SHP77 treated with DMSO at 0.1 percent for 48 hours (cell line): ENCODE data around the gene PTPRH.

Experiments used
- DNase-seq: peaks from one replicate; lab custom pipeline; 2025; lab: John Stamatoyannopoulos, UW

Gene PTPRH

DNA sequence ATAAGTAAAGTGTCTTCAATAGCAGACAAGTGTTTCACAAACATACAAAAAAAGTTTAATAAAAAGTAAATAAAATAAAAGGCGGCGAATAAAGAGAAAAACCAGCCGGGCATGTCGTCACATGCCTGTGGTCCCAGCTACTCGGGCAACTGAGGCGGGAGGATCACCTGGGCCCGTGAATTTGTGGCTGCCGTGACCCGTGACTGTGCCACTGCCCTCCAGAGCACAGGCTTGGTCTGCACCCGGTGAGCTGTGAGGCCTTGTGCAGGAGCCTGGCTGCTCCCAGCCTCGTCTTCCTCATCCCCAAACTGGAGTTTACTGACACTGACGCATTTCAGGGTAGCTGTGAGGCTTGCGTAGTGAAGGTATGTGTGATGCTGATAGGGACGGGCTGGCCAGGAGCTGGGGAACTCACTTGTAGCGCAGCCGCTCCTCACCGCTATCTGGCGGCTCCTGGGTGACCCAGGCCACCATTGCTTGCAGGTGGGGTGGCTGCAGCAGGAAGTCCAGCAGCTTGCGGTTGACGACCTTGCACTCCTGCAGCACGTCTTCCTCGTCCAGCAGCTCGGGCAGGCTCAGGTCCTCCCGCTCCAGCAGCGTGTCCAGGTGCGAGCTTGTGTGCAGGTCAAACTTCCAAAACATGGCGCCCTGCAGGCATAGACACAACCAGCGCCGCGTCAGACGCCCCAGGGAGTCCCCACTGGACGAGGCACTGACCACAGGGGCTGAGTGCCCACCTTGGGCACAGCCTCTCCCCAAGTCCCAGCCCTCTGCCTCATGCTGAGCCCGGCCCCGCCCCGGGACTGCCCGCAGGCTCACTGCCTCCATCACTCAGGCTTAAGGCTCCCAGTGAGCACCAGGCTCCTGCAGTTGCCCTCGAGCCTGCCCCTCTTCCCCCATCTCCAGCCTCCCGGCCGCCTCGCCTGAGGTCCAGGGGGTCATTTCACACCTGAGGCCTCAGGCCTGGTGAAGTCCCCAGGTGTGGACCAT lies 37.5 kb upstream of the PTPRH start:
- DNase-seq = no peak

DNA sequence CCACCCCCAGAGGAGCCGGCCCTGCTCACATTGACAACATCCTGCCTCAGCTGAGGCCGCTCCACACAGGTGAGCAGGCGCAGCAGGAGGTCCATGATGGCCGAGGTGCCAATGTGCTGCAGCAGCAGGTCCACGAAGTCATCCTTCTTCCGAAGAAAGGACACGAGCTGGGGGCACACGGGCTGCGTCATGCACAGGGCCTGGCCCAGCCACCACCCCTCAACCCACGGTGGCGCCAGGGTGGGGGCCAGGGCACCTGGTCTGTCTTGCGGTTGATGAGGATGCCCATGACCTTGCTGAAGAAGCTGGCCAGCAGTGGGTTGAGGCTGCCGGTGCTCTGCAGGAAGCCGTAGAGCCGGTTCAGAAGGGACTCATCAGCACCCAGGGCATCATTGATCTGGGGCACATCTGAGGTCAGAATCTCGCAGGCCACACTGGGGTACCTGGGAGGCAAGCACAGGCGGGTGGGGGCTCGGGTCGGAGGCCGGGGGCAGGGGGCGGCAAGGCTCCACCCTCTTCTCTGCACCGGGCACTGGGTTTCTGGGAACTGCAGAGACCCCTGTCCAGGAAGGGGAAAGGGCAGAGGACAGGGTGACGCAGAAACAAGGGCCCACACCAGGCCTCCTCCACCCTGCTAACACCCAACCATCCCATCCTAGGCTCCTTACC lies 36.1 kb upstream of the PTPRH start:
- DNase-seq = no peak

DNA sequence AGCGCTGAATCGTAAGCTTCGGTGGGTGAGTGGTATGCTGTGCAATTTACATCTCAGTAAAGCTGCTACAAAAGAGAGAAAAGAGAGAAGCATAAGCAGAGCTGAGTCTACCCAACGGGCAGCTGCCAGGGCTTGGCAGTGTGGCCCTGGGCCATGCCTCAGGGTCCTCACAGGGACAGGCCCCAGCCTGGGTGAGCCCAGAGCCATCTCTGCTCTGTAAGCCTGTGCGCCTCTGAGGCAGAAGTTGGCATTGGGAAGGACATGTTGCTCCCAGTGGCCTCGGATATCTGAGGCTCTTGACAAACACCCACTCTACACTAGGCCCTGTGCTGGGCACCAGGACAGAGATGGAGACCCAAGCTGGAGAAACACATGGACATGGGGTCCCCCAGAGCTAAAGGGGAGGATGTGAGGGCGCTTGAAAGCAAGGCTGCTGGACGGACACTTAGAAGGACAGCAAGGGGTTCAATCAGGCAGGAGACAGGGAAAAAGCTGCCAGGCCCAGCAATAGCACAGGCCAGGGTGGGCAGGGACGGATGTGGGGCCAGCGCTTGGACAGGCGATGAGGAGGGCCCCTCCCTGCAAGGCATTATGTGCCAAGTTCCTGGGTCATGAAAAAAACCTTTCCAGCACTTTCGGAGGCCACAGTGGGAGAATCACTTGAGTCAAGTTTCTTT lies 34.8 kb upstream of the PTPRH start:
- no peak for DNase-seq

DNA sequence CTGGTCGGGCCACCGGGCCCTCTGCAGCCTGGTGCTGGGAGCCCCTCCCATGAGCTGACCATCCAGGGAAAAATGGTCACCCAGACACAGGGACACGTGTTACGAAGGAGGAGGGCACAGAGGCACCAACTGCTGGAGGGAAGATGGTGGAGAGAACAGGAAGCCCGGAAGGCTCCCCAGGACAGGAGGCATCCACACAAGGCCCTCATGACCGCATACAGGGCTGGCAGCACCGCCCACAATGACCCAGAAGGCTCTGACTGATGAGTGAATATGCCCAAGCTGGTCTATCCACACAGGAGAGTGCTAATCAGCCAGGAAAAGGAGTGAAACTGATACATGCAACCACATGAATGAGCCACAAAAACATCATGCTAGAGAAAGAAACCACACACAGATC lies 33.2 kb upstream of the PTPRH start:
- no peak for DNase-seq

DNA sequence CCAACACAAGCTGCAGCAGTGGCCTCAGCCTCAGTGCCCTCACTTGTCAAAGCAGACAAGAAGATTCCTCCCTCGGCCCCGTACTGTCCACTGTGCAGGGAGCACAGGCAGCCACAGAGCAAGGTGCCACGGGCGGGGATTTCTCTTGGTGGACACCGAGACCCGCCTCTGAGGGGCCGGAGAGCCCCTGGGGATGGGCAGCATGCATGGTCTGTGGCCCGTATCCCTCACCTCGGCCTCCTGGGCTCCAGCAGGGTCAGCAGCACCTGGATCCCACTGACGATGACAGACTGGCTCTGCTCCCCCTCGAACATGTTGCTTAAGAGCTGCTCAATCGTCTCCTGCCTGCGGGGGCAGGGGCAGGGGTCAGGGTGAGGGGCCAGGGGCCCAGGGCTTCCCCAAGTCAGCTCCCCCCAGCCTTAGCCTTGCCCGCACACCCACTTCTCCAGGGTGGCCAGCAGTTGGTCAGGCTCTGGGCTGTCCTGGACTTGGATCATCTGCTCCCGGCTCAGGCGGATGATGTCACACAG lies 32.7 kb upstream of the PTPRH start:
- no peak for DNase-seq

DNA sequence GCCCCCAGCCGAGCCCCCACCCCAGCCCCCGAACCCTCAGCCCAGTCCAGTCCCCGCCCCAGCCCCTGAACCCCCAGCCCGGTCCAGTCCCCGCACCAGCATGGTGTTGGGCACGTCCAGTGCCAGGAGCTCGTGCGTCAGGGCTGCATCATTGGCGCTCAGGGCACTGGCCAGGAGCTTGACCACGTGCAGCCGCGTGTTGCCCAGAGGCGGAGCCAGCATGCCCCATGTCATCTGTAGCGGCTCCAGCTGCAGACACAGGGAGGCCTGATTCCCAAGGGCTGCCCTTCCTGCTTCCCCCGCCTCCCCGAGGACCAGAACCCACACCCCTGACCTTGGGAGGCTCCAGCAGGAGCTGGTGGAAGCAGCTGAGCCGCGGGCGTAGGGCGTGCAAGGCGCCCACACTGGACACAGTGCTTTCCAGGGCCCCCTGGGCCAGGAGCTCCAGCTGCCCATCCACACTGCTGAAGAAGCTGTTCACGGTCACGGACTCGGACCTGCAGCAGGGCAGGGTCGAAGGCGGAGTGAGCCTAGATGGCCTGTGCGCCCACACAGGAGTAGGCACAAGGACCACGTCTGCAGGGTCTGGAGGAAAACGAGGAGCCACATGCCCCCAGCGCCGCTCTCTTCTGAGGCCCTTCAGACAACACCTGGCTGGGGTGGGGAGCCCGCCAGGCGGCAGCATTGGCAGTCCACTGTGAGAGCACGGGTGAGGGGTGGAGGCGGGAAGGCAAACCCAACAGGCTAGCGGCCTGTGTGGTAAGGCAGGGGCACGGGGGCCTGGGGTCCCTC lies 32.0 kb upstream of the PTPRH start:
- DNase-seq = no peak

DNA sequence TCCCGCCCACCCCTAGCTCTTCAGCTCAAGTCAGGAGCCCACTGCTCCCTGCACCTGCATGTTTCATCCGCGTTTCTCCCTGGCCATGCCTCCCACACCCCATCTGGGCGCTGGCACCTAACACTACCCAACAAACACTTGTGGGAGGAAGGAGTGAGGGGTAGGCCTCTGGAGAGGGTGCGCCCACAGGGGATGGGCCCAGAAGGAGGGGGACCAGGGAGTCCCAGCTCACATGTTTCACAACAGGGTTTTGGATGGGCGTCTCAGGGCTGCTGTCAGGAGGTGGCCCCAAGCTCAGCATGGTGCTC lies 31.4 kb upstream of the PTPRH start:
- DNase-seq = no peak

DNA sequence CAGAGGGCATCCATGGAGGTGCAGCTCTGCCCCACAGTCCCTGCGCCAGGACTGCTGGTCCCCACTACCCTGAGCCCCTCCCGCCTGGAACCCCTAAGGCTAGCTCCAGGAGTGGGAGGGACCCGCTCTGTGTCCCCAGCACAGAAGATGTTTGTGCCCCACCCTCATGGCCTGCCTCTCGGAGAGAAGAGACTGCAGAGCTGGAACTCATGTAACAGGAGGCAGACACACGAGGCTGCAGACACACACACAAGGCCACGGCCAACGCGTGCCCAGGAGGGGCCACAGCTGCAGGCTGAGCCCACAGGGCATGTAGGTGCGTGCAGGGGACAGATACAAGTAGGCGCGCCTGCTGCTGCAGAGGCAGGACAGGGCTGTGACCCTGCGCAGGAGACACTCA lies 29.7 kb upstream of the PTPRH start:
- DNase-seq = no peak

DNA sequence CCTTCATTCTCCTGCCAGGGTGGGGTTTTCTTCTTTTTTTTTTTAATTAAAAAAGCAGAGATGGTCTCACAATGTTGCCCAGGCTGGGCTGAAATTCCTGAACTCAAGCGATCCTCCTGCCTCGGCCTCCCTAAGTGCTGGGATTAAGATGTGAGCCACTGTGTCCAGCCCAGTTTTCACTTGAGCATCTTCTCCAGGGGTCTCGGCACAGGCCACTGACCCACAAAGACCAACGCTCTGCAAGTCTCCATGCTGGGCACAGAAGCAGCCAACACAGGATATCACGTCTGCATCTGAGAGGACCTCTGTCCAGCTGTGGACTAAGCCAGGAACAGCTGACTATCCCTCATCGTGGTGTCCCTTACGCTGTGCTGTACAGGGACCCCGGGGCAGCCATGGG lies 28.7 kb upstream of the PTPRH start:
- DNase-seq = no peak

DNA sequence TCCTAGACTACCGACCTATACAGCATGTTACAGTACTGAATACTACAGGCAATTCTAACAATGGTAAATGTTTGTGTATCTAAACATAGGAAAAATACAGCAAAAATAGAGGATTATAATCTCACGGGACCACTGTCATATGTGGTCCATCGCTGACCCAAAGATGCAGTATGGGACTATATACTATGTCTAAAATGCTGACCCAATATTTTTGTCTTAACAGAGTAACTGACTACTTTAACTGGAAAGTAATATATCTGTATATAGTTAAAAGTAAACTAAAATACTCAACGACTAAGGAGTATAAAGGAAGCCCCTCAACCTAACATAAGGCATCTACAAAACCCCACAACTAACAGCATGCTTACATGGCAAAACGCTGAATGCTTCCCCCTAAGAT lies 23.7 kb upstream of the PTPRH start:
- no peak for DNase-seq

DNA sequence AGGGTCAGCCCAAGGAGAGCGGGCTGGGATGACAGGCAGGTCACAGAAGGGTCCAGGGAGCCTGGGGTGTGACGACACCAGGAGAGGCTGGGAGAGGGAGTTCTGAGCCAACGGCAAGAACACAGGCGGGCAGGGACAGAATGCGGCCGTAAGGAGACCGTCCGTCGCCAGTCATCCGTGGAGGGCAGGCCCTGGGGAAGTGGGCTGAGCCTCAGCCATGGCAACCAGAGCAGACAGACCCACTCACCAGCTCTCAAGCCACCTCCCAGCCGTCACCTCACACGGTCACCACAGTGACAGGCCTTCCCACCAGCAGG lies 22.9 kb upstream of the PTPRH start:
- DNase-seq = no peak

DNA sequence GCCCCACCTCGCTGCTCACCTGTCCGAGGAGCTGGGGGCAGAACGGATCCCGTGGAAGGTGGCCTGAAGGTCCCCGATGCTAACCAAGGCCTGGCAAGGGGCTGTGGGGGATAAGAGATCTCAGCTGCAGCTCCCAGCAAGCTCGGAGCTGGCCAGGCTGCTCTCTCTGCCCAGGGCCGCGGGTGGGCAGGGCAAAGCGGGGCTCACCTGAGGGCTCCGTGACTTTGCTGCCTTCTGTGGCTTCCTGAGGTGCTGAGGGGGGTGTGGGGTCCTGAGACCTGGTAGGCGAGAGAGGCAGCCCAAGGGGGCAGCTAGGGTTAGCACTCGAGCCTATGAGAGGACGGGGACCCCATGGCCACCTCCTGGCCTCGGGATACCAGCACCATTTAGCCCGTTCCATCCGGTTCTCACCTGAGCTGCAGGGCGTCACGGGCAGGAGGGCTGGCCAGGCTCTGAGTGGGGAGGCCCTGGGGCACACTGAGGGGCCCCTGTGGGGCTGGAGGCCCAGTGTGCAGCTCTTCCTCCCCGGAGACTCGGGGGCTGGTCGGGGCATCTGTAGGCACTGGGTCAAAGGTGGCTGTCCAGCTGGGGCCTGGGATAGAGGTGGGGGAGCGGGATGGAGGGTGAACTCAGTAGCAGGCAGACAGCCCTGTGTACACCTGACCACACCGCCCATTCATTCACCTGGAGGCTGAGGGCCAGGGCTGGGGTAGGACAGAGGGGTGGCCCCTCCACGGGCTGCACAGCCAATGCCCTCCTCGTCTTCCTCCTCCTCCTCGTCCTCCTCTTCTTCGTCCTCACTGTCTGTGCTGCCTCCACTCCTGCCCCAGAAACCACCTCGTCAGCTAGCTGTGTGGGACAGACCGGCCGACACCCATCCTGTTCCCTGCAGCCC lies 22.3 kb upstream of the PTPRH start:
- DNase-seq = no peak

DNA sequence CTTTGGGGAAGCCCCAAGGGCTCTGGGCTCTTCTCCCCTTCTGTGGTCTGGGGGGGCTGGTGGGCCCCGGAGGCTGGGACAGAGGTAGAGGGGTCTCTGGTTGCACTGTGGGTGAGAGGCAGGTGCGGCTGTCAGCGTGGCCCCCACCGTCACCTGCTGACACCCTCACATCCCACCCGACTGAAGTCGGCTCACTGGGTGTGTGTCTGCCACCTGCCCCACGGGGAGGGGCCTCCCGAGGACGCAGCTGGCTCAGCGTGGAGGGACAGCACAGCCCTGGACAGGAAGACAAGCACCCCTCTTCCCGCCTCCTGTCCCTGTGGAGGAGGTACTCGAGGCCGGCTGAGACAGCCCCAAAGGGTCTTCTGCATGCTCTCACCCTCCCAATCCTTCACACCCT lies 21.5 kb upstream of the PTPRH start:
- no peak for DNase-seq

DNA sequence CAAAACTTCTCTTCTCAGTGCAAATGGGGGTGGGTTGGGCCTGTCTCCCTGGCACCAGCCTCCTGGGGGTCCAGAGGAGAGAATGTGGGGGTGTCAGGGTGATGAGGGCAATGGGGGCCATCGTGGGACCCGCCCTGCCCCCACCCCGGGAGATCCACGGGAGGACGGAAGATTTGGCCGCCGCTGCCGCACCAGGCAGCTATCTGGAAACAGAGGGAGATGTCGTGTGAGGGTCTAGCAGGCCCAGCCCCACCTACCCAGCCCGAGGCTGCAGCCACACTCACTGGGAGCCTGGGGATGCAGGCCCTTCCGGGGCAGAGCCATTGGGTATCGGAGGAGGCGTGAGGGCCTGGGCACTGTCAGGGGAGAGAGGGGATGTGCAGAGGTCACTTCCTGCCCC lies 21.0 kb upstream of the PTPRH start:
- no peak for DNase-seq

DNA sequence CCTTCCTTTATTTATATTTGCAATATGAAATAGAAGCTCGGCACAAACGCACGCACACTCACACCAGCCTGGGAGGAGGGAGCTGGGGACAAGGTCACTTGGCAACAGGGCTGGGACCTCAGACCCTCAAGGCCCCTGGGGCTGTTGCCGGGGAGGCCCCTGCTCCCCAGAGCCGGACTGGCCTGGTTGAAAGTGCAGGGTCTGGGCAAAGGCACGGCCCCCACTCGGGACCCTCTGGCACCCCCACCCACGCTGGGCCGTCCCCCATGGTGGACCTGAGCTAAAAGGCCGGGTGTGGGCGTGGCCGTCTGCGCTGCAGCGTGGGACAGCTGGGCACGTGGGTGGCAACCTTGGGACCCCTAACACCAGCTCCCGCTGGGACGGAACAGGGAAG lies 20.5 kb upstream of the PTPRH start:
- DNase-seq = no peak

DNA sequence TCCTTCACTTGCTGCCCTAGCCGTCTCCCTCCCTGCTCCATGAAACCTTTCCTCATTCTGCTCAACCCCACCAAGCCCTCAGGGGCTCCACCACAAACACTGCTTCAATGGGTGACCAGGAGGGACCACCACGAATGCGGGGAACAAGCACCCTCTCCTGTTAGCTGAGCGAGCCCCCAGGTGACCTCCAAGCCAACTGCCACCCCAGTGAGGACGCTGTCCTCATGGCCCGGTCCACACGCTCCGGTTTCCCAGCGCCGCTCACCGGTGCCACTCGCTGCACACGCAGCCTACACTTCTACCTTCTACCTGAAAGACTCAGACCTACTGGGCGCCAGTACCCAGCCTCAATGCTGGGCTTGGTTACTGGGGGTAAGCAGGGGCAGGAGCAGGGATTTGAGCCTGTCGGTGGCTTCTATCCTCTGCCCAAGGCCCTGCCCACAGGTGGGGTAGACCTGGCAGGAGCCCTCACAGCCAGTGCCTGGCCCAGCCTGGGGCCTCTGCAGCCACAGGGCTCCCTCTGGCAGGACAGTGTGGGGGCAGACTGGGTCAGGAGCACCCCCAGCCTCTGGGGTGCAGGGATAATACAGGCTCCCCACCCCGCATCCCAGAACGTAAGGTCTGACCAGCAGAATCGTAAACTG lies 20.0 kb upstream of the PTPRH start:
- no peak for DNase-seq

DNA sequence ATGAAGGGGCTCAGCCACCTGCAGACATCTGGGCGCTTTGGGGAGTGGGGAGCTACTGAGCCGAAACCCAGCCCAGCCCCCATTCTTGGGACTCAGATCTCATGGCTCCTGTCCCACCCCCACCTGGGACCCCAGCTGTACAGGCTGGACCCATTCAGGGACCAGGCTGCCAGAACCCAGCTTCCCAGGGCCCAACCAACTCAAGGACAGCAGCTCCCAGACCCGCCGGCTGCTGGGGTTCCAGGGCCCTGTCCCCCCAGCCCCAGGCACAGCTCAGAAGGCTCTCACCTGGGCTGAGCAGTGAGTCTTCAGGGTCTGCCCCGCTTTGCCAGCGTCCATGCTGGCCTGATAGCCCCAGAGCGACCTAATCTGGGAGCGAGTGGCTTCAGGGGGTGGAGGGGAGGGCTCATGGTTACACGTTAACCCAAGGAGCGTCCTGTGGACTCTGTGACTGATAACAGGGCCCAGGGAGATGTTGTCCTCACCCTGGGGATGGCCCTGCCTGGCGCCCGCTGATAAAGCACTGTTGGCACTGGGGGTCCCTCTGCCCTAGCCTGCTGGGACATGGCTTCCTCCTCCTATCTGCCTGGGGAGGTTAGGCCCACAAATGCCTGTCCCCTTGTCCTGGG lies 19.2 kb upstream of the PTPRH start, which contains the start of gene TMEM86B:
TSS of gene TMEM86B (minus strand) at position 361 of the 629 bp plus-strand sequence. CDS start at position 339, 22 bp downstream.
- DNase-seq = no peak

DNA sequence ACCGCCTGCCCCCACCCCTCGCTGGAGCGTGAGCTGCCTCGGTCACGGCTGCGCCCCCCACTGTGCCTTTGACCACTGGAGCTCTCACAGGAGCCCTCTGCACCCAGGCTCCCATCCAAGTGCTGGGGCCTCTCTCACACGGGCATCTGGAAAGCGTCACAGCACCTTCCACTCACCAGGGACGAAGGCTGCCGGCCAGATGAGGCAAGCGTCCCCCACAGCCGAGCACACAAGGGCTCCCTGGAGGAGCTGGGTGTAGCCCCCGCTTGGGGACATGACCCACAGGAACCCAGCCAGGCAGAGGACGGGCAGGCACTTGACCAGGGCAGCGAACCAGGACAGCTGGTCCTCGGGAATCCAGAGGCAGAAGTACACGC lies 18.7 kb upstream of the PTPRH start:
- DNase-seq = no peak

DNA sequence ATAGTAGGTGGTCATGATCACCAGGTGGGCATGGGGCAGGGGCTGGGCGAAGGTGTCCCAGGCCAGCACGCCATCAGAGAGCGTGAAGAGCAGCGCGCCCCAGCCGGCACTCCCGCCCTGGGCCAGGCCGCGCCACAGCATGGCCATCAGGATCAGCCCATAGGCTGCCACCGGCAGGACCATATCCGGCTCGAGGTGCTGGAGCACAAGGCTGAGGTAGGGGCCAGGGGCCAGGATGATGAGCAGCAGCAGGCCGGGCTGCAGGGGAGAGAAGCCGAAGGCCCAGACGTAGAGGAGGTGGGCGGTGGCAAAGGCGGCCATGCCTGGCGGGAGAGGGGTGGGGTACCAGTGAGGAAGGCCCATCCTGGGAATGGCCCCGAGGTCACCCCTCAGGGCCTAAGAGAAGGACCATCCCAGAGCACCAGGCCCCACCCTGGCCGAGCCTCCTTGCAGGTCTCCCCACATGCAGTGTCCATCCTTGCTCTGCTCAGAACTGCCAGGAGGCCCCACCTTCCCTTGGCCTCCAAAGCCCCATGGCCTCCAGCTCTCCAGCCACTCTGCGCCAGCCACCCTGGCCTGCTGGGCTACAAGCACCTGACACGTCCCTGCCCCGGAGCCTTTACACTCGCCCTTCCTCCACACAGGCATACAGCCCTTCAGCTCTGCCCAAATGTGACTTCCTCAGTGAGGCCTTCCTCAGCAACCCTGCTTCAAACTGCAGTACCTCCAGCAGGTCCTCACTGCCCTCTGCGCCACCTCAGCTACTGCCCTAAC lies 18.1 kb upstream of the PTPRH start:
- DNase-seq = no peak
